Testis (tissue), 3 donors: ENCODE measurements around the gene CCDC194. TPM values are rescaled to one million over a fixed set of nuclear protein-coding genes. Genes with fewer than 3 reads are reported as not detected.

Experiments used
- DNase-seq: peaks from one replicate; pipeline ENCODE4 v3.0.0-alpha.2; 2019
- H3K27ac ChIP-seq, 2 donors: fragments of 200-600 bp; sonication (generic); one replicate each; pipeline ENCODE4 v1.5.1; 2019
- H3K27me3 ChIP-seq: fragments of 200-600 bp; sonication (generic); one replicate; pipeline ENCODE4 v1.5.1; 2019
- H3K36me3 ChIP-seq: fragments of 200-600 bp; sonication (generic); one replicate; pipeline ENCODE4 v1.5.1; 2017; ENCODE audit warnings: low read depth; ENCODE audit errors: missing control alignments
- H3K4me1 ChIP-seq: fragments of 200-600 bp; sonication (generic); one replicate; pipeline ENCODE4 v1.5.1; 2019
- H3K4me3 ChIP-seq, 2 donors: fragments of 200-600 bp; sonication (generic); one replicate each; pipeline ENCODE4 v1.5.1; 2017 to 2019
- H3K9me3 ChIP-seq: fragments of 200-600 bp; sonication (generic); one replicate; pipeline ENCODE4 v1.5.1; 2017
- POLR2A ChIP-seq: fragments of 450-650 bp; IDR thresholded peaks from one replicate; pipeline ENCODE4 v1.6.1; 2017; ENCODE audit warnings: antibody characterized with exemption, mild to moderate bottlenecking, moderate library complexity
- WGBS, 2 donors: methylation state at CpG; one replicate each; pipeline ENCODE4 v1.1.5; 2018; 5-methylcytosine and 5-hydroxymethylcytosine counted together
- intact Hi-C: fragments of 100-400 bp; cut with DNase I; formaldehyde crosslinking; loops from one replicate; pipeline ENCODE4 v1.15.1; 2023; ENCODE audit warnings: low total_unique reads
- polyA plus RNA-seq: library from polyadenylated mRNA; stranded (reverse); fragments of 350-450 nt; fragmentation: Illumina TruSeq; extraction: RNeasy Lipid Tissue Mini Kit (QIAGEN cat#74804); gene quantifications from one replicate; pipeline ENCODE4 v1.2.3, GENCODE V29; 2014; ENCODE audit warnings: low read depth, low replicate concordance; ENCODE audit not compliant: insufficient read depth
- total RNA-seq, 2 donors: library from RNA; depleted of rRNA; stranded (reverse); fragments of >200 nt; gene quantifications; one replicate each; pipeline ENCODE4 v1.2.3, GENCODE V29; 2016
- TF ChIP-seq, protein P1 (sequence below), 3 experiments: fragments of 450-650 bp in 2 of 3; fragments of 200-600 bp in 1 of 3; sonication (generic) in 1 of 3; IDR thresholded peaks; one replicate each; pipeline ENCODE4 v1.5.1; 2016 to 2019; ENCODE audit warnings: antibody characterized with exemption in 3 of 3, mild to moderate bottlenecking in 2 of 3, moderate library complexity in 1 of 3

CCDC194 gene
- total and polyA plus RNA-seq, 3 donors from 2014 or later = 0.45 to 1.3 TPM; not detected in 1

GRCh38 chr19:17404621-17405249 is 10.7 kb upstream of the CCDC194 start:
- H3K27me3 ChIP-seq = no peaks in the 10 kb centered on the region
- intact Hi-C loops = no loop called here
- TF ChIP-seq, protein P1, sequence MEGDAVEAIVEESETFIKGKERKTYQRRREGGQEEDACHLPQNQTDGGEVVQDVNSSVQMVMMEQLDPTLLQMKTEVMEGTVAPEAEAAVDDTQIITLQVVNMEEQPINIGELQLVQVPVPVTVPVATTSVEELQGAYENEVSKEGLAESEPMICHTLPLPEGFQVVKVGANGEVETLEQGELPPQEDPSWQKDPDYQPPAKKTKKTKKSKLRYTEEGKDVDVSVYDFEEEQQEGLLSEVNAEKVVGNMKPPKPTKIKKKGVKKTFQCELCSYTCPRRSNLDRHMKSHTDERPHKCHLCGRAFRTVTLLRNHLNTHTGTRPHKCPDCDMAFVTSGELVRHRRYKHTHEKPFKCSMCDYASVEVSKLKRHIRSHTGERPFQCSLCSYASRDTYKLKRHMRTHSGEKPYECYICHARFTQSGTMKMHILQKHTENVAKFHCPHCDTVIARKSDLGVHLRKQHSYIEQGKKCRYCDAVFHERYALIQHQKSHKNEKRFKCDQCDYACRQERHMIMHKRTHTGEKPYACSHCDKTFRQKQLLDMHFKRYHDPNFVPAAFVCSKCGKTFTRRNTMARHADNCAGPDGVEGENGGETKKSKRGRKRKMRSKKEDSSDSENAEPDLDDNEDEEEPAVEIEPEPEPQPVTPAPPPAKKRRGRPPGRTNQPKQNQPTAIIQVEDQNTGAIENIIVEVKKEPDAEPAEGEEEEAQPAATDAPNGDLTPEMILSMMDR (IDR thresholded peaks at IDR 0.05) = no peak
- no peak for TF ChIP-seq POLR2A
- peak overlapping the region; percentile 56 to 66 for H3K4me3 ChIP-seq
- no peaks in the 10 kb centered on the region for H3K9me3 ChIP-seq
- peak overlapping the region; percentile 85 to 94 for H3K27ac ChIP-seq
- no peaks in the 10 kb centered on the region for H3K36me3 ChIP-seq
- peaks cover 8% of the 10 kb centered on the region for H3K4me1 ChIP-seq
- DNase-seq = no peak
- WGBS, 2 donors = 51 to 53% methylated on average over 7 of the region's 7 CpGs

GRCh38 chr19:17404015-17404414 is 10.0 kb upstream of the CCDC194 start:
- peak overlapping the region; percentile 85 to 94 for H3K27ac ChIP-seq
- no peak for DNase-seq
- H3K9me3 ChIP-seq = no peaks in the 10 kb centered on the region
- TF ChIP-seq, protein P1 (IDR thresholded peaks at IDR 0.05) = no peak
- no peak for TF ChIP-seq POLR2A
- peak overlapping the region; percentile 56 to 66 for H3K4me3 ChIP-seq
- intact Hi-C loops = no loop called here
- WGBS, 2 donors = 57% methylated on average over 2 to 6 of the region's 6 CpGs
- no peaks in the 10 kb centered on the region for H3K27me3 ChIP-seq
- no peaks in the 10 kb centered on the region for H3K36me3 ChIP-seq
- H3K4me1 ChIP-seq = peaks cover 8% of the 10 kb centered on the region

- peak; percentile 49 for DNase-seq
- intact Hi-C loops = no loop called here
- TF ChIP-seq, protein P1 (IDR thresholded peaks at IDR 0.05) = no peak
- TF ChIP-seq POLR2A = no peak
- H3K9me3 ChIP-seq = no peaks in the 10 kb centered on the region
- H3K4me1 ChIP-seq = peaks cover 8% of the 10 kb centered on the region
- no peaks in the 10 kb centered on the region for H3K36me3 ChIP-seq
- no peaks in the 10 kb centered on the region for H3K27me3 ChIP-seq
- peak overlapping the region; percentile 85 to 94 for H3K27ac ChIP-seq
- 15 to 32% methylated on average over 20 to 35 of the region's 36 CpGs for WGBS, 2 donors
- peak overlapping the region; percentile 26 to 66 for H3K4me3 ChIP-seq
These were observed 9.2 kb upstream of the CCDC194 start for GRCh38 chr19:17402982-17403855.

DNA sequence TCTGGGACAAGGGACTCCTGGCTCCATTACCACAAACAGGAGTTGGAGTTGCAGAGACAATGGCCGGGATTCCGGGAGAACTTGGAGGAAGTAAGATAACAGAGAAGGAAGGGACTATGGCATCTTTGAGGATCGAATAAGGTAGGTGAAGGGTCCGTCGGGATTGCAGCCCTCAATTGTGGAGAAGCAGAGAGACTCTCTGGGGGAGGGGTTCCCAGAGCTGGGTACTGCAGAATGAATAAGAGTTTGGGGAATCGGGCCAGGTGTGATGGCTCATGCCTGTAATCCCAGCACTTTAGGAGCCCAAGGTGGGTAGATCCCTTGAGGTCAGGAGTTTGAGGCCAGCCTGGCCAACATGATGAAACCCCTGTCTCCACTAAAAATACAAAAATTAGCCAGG is 7.6 kb upstream of the CCDC194 start:
- Histone ChIP-seq H3K4me1 (peaks cover 8% of the 10 kb centered on the region), H3K4me3 (no peak overlapping the region), H3K9me3 (no peaks in the 10 kb centered on the region), H3K36me3 (no peaks in the 10 kb centered on the region), H3K27me3 (no peaks in the 10 kb centered on the region), H3K27ac (no peak overlapping the region)
- no peak for DNase-seq
- TF ChIP-seq, protein P1 (IDR thresholded peaks at IDR 0.05) = no peak
- no peak for TF ChIP-seq POLR2A
- intact Hi-C loops = no loop called here
- 84 to 88% methylated on average over 6 of the region's 6 CpGs for WGBS, 2 donors
